Anterior cingulate cortex (tissue), 58 donors: ENCODE data around the gene YJU2.
"Not testable (repeated sequence)": the region's sequence is repeated elsewhere in the genome, so short reads cannot be mapped to it uniquely, and the experiment has no call there.

Source experiments
- DNase-seq, 58 donors: peaks; one replicate each; lab custom pipeline; 2025; lab: John Stamatoyannopoulos, UW

YJU2 gene

GRCh38 chr19:4227771-4228170, 19.1 kb upstream of the YJU2 start:
- no peak for DNase-seq

- no peak for DNase-seq
Measured at GRCh38 chr19:4228765-4229178, 18.1 kb upstream of the YJU2 start.

GRCh38 chr19:4229179-4229931, 17.5 kb upstream of the YJU2 start, which contains the start of gene EBI3:
Gene EBI3 (plus strand): TSS chr19:4229523. CDS start chr19:4229551, 28 bp downstream.
- peak in 13 of 58 donors; percentile 1 to 49 (median 9) for DNase-seq

DNA sequence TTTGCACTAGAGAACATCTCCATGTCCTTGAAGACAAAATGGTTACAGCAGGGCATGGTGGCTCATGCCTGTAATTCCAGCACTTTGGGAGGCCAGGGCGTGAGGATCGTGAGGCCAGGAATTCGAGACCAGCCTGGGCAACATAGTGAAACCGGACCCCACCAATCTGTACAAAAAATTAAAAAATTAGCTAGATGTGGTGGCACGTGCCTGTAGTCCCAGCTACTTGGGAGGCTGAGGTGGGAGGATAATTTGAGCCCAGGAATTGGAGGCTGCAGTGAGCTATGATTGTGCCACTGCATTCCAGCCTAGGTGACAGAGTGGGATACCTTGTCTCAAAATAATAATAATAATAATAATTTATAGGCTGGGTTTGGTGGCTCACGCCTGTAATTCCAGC, 16.6 kb upstream of the YJU2 start:
- not testable (repeated sequence) for DNase-seq

- not testable (repeated sequence) for DNase-seq
Measured at GRCh38 chr19:4231521-4231920, 15.4 kb upstream of the YJU2 start.

- not testable (repeated sequence) for DNase-seq
Measured at GRCh38 chr19:4232139-4232538, 14.7 kb upstream of the YJU2 start.

- no peak for DNase-seq
Measured at GRCh38 chr19:4232614-4233281, 14.1 kb upstream of the YJU2 start.

DNA sequence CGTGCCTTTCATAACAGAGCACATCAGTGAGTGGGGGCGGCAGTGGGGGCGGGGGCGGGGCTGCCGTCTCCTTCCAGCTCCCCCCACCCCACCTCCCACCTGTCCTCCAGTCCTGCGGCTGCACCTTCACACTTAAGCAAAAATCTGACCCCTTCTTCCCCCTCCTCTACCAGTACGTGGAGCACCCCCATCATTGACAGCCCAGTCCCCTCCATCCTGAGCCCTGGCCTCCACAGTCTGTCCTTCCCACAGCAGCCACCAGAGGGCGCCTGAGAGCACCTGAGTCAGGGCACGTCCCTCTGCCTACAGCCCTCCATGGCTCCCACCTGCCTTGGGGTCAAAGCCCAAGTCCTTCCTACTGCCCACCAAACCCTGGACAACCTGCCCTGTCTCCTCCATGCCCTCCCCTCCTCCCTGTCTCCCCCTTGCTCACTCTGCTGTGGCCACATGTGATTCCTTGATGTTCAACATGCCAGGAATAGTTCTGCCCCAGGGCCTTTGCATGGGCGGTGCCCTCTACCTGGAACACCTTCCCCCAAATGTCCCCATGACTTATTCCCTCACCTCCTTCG, 13.5 kb upstream of the YJU2 start:
- DNase-seq: peak in 17 of 58 donors; percentile 1 to 58 (median 7)

DNA sequence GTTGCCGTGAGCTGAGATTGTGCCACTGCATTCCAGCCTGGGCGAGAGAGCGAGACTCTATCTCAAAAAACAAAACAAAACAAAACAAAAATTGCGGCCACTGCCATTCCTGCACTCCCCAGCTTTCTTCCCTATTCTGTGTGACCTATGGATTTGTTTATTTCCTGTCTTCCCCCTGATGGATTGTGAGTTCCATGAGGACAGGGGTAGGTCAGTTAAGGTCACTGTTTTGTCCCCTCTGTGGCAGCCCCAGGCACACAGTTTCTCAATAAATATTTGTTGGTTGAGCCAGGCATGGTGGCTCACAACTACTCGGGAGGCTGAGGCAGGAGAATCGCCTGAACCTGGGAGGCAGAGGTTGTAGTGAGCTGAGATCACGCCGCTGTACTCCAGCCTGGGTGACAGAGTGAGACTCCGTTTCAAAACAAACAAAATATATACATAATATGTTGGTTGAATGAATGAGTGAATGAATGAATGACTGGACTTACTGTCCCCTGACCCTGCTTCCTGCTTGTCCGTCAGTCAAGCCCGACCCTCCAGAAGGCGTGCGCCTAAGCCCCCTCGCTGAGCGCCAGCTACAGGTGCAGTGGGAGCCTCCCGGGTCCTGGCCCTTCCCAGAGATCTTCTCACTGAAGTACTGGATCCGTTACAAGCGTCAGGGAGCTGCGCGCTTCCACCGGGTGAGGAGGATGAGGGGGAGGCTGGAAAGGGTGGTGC, 12.6 kb upstream of the YJU2 start:
- peak in 1 of 58 donors; percentile 10 for DNase-seq

- no peak for DNase-seq
Measured at GRCh38 chr19:4234862-4235201, 12.0 kb upstream of the YJU2 start.

GRCh38 chr19:4237510-4237909, 9.4 kb upstream of the YJU2 start:
- DNase-seq: not testable (repeated sequence)

DNA sequence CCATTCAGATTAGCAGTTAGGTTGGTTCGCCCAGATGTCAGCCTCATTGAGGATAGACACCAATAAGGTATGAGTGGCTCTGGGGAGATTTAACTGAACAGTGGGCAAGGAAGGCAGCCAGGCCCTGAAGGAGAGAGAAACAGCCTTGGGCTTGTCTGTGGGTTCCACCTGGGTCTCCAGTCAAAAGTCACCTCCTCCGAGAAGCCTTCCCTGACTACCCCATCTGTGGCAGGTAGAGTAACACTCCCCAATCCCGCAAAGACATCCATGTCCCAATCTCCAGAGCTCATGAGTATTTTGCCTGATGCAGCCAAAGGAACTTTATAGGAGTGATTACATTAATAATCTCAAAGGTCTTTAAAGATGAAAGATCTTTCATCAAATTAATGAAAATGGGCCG, 8.0 kb upstream of the YJU2 start:
- no peak for DNase-seq

DNA sequence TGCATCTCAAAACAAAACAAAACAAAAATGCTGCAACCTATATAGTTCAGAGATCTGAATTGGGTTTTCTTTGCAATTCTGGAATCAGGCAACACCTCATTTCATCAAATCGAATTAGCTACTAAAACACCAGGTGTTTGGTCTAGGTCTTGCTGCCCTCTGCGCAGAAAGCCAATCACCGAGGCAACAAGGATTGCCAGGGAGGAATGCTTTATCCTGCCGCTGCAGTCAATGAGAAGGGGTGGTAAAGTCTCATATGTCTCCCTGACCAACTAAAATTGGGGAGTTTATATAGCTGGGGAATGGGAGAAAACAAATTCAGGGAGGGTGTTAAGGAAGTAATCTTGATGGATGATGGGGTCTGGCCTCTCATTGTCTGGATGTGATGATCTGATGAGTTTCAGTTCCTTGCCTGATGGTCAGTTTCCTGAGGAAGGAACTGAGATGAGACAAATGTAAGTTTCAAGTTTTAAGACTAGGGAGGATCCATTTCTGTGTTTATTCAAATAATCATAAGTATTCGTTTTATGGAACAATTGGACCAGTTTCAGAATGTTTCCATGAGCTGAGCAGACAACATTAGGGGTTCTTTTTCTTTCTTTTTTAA, 5.0 kb upstream of the YJU2 start:
- peak in 1 of 58 donors; percentile 7 for DNase-seq

- DNase-seq: not testable (repeated sequence)
Measured at GRCh38 chr19:4245938-4246337, 942 bp upstream of the YJU2 start.

- no peak for DNase-seq
Measured at GRCh38 chr19:4256563-4256962, 9.7 kb downstream of the YJU2 start.

GRCh38 chr19:4257025-4257424, 10.1 kb downstream of the YJU2 start:
- DNase-seq: no peak

DNA sequence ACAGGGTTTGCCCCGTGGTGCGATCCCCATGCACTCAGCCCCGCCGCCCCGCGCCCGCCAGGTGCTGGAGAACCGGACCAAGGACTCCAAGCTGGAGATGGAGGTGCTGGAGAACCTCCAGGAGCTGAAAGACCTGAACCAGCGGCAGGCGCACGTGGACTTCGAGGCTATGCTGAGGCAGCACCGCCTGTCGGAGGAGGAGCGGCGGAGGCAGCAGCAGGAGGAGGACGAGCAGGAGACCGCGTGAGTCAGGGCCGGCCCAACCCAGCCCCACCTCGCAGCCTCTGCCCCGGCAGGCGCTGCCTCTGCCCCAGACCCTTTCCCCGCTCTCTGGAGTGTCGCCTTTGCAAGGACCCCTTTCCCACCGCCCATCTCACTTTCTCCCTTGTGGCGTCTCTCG, 11.3 kb downstream of the YJU2 start:
- no peak for DNase-seq

DNA sequence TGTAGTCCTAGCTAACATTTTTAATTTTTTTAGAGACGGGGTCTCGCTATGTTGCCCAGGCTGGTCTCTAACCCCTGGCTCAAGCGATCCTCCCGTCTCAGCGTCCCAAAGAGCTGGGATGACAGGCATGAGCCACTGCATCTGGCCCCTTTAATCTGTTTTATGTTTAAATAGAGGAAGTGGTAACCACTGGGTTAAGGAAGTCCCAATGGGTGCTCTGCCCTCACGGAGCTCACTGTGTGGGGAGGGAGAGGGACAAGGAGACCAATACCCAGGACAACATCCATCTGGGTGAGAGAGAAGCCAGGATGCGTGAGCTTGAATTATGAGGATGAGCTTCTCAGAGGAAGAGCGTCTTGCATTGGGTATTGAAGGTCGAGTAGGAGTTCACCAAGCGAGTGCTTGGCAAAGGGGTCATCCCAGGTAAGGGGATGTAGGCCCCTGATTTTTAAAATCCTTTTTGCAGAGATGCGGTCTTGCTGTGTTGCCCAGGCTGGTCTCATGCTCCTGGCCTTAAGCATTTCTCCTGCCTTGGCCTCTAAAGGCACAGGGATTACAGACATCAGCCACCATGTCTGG, 13.8 kb downstream of the YJU2 start:
- no peak for DNase-seq

DNA sequence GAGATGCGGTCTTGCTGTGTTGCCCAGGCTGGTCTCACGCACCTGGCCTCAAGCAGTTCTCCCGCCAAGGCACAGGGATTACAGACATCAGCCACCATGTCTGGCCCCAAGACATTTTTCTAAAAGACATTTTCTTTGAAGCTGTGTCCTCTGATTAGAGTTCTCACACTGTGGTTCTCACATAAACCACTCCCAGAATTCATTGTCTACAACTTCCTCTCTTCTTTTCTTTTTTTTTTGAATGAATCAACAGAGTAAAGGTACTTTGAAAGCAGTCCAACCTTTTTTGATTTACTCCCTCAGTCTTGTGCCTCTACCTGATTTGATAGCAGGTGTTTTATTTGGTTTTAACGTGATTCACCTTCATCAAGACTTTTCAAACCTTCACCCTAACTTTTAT, 17.9 kb downstream of the YJU2 start:
- no peak for DNase-seq
